ENCODE data around the gene IGSF5. TPM values are rescaled to one million over a fixed set of nuclear protein-coding genes. Genes with fewer than 3 reads are reported as not detected.

Gene IGSF5
- total and polyA plus RNA-seq, 8 donors, result 0.08 TPM; not detected in 7

DNA sequence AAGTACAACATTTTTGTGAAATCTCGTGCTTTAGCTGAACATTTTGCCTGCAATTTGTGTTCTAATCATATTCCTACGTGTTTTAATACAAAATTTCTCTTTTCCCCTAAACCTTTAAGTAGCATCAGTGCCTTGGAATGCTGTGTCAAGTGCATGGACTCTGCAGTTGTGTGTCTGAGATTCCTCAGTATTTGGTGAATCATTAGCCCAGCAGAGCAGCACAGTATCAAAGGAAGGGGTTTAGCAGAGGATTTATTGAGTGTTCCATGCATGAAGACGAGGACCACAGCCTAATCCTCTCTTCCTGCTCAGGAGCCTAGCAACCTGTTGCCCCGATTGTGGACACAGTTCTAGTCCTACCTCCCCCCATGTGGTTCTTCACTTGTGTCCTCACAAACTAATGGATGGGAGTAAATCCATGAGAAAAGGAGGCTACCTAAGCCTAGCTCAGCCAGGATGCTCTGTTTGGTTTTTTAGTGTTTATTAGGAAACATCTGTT is 92.9 kb downstream of the IGSF5 start:
- H3K27me3 ChIP-seq, result peaks cover 0 to 4% (median 0%) of the 10 kb centered on the region in 3 donors
- H3K9me3 ChIP-seq, result no peaks in the 10 kb centered on the region
- no peak overlapping the region for H3K27ac ChIP-seq
- H3K4me3 ChIP-seq, result no peak overlapping the region
- no peak for DNase-seq
- no peaks in the 10 kb centered on the region for H3K4me1 ChIP-seq
- intact Hi-C loops (cut with DNase I; ENCODE audit: low total_unique reads), result no loop called here
- 45 to 65% (median 57%) methylated on average over 4 of the region's 4 CpGs for WGBS, 5 donors
- TF ChIP-seq POLR2AphosphoS5 (IDR thresholded peaks at IDR 0.05) (no peak), EP300 (IDR thresholded peaks at IDR 0.05) (no peak), POLR2A (IDR thresholded peaks at IDR 0.05) (no peak)
- TF ChIP-seq, protein P1, sequence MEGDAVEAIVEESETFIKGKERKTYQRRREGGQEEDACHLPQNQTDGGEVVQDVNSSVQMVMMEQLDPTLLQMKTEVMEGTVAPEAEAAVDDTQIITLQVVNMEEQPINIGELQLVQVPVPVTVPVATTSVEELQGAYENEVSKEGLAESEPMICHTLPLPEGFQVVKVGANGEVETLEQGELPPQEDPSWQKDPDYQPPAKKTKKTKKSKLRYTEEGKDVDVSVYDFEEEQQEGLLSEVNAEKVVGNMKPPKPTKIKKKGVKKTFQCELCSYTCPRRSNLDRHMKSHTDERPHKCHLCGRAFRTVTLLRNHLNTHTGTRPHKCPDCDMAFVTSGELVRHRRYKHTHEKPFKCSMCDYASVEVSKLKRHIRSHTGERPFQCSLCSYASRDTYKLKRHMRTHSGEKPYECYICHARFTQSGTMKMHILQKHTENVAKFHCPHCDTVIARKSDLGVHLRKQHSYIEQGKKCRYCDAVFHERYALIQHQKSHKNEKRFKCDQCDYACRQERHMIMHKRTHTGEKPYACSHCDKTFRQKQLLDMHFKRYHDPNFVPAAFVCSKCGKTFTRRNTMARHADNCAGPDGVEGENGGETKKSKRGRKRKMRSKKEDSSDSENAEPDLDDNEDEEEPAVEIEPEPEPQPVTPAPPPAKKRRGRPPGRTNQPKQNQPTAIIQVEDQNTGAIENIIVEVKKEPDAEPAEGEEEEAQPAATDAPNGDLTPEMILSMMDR (IDR thresholded peaks at IDR 0.05), result no peak
- H3K36me3 ChIP-seq, result no peaks in the 10 kb centered on the region

DNA sequence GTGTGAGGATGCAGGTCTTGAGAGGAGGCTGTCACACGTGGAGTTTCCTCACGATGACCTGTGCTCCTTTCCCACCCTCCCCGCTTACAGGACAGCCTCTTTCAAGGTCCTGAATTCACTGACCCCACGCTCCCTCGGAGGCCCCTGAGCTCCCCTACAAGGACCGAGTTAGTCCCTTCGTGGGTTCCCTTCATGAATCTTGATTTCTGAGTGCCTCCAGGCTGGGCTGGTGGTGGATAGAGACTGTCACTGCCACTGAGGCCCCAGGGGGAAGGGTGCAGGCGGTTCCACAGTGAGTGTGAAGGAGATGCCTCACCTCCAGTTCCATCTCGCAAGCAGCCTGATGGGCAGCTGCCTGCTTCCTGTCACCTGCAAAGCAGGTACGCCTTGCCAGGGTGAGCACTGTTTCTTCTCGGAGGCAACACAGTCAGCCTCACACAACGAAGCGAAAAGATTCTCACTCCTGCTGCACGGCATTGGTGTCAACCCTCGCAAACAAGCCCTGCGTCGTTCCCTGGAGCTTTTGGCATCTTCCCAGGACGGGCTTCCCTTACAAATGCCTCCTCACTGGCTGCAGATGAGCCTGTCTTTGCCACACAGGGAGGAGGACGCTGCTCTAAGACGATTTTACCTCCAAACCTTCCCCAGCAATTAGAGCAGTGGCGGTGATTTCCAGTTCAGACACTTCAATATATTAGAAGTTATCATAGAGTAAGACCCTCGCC is 95.6 kb downstream of the IGSF5 start:
- no peak overlapping the region for H3K27ac ChIP-seq

DNA sequence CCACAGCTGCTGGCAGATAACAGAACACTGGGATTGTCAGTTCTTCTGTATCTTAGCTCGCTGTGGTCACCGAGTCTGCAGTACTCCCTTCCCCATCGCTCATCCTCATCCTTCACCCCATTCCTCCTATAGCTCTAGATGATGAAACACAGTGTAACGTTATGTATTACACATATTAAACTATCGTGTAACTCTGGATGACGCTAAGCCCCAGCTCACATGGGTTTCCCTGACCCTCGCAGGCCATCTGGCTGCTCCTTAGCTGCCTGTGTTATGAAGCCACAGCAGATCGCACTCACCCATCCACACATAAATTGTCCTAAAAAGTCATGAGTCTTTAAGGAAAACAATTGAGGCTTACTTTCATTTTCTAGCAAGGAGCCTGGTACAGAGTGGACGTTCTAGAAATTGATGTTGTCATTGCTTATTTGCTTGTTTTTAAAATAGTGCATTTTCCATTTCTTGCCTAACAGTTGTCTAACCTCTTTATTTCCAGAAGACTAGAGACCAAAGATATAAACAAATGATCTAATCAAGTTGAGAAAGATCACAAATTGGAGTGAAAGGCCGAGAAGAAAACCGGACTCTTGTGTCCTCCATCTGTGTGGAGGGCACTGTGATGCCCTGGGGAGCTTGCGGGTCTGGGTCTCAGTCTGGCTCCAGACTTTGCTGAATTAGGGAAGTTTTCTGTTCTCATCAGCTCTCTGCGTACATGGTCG is 97.9 kb downstream of the IGSF5 start:
- peaks cover 0 to 4% (median 0%) of the 10 kb centered on the region in 3 donors for H3K27me3 ChIP-seq
- 73 to 85% (median 80%) methylated on average over 14 of the region's 14 CpGs for WGBS, 5 donors
- no peak for DNase-seq
- H3K4me1 ChIP-seq, result no peaks in the 10 kb centered on the region
- no peak overlapping the region for H3K4me3 ChIP-seq
- no peaks in the 10 kb centered on the region for H3K9me3 ChIP-seq
- no peak for TF ChIP-seq POLR2A (IDR thresholded peaks at IDR 0.05)
- TF ChIP-seq EP300 (IDR thresholded peaks at IDR 0.05), result no peak
- TF ChIP-seq, protein P1 (IDR thresholded peaks at IDR 0.05), result no peak
- TF ChIP-seq POLR2AphosphoS5 (IDR thresholded peaks at IDR 0.05), result no peak
- intact Hi-C loops (cut with DNase I; ENCODE audit: low total_unique reads), result no loop called here
- no peaks in the 10 kb centered on the region for H3K36me3 ChIP-seq
- H3K27ac ChIP-seq, result no peak overlapping the region

More for the DNA sequence above, 95.6 kb downstream of the IGSF5 start:
- no peaks in the 10 kb centered on the region for H3K4me1 ChIP-seq
- no peak overlapping the region for H3K4me3 ChIP-seq
- H3K36me3 ChIP-seq, result no peaks in the 10 kb centered on the region
- intact Hi-C loops (cut with DNase I; ENCODE audit: low total_unique reads), result no loop called here
- H3K9me3 ChIP-seq, result no peaks in the 10 kb centered on the region
- peak in 1 of 2 donors; percentile 16 for DNase-seq
- TF ChIP-seq POLR2A (IDR thresholded peaks at IDR 0.05) (no peak), EP300 (IDR thresholded peaks at IDR 0.05) (no peak), POLR2AphosphoS5 (IDR thresholded peaks at IDR 0.05) (no peak)
- TF ChIP-seq, protein P1 (IDR thresholded peaks at IDR 0.05), result no peak
- H3K27me3 ChIP-seq, result peaks cover 0 to 4% (median 0%) of the 10 kb centered on the region in 3 donors
- WGBS, 5 donors, result 62 to 79% (median 67%) methylated on average over 22 of the region's 22 CpGs

DNA sequence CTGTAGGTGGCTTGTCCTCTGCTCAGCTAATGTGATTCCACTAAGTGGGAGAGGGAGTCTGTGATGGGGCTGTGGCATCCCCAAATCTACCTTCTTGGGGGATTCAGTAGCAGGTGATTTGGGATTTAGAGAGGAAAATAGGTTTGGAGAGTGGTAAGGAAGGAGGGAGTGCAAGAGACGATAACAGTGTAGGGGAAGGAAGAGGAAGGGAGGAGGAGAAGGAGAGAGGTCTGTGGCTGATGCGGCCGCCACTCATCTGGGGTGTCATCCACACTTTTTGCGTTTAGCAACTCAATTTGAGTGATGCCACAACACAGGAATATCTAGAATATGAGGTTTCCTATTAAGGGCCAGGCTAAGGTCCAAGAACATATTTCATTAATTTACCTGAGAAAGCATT is 98.5 kb downstream of the IGSF5 start:
- TF ChIP-seq POLR2AphosphoS5 (IDR thresholded peaks at IDR 0.05), result no peak
- TF ChIP-seq EP300 (IDR thresholded peaks at IDR 0.05), result no peak
- TF ChIP-seq POLR2A (IDR thresholded peaks at IDR 0.05), result no peak
- TF ChIP-seq, protein P1 (IDR thresholded peaks at IDR 0.05), result no peak
- no peak overlapping the region for H3K4me3 ChIP-seq
- no peaks in the 10 kb centered on the region for H3K4me1 ChIP-seq
- no peak for DNase-seq
- WGBS, 5 donors, result 85 to 97% (median 88%) methylated on average over 4 of the region's 4 CpGs
- H3K9me3 ChIP-seq, result no peaks in the 10 kb centered on the region
- H3K27me3 ChIP-seq, result peaks cover 0 to 4% (median 0%) of the 10 kb centered on the region in 3 donors
- intact Hi-C loops (cut with DNase I; ENCODE audit: low total_unique reads), result no loop called here
- no peaks in the 10 kb centered on the region for H3K36me3 ChIP-seq
- H3K27ac ChIP-seq, result no peak overlapping the region

All from stomach (tissue), 9 donors.